Measurements from ENCODE around the gene PTPRO.

GRCh38 chr12:15495746-15496145 is 173.4 kb downstream of the PTPRO start:
- no peak for TF ChIP-seq CTCF (IDR thresholded peaks at IDR 0.05; ENCODE audit: low read depth, low read length)
- no peak for TF ChIP-seq MYC (IDR thresholded peaks at IDR 0.05; ENCODE audit: low read depth, low read length)

Measured in NB4 (cell line).